Metanephros (tissue), 1 donor: ENCODE data around the gene LNP1. TPM values are rescaled to one million over a fixed set of nuclear protein-coding genes. Genes with fewer than 3 reads are reported as not detected.

Source experiments
- total RNA-seq: library from RNA; depleted of rRNA; stranded (reverse); fragments of >200 nt; gene quantifications from one replicate; pipeline ENCODE4 v1.2.3, GENCODE V29; 2014

Gene LNP1
- 5.1 TPM for total RNA-seq

DNA sequence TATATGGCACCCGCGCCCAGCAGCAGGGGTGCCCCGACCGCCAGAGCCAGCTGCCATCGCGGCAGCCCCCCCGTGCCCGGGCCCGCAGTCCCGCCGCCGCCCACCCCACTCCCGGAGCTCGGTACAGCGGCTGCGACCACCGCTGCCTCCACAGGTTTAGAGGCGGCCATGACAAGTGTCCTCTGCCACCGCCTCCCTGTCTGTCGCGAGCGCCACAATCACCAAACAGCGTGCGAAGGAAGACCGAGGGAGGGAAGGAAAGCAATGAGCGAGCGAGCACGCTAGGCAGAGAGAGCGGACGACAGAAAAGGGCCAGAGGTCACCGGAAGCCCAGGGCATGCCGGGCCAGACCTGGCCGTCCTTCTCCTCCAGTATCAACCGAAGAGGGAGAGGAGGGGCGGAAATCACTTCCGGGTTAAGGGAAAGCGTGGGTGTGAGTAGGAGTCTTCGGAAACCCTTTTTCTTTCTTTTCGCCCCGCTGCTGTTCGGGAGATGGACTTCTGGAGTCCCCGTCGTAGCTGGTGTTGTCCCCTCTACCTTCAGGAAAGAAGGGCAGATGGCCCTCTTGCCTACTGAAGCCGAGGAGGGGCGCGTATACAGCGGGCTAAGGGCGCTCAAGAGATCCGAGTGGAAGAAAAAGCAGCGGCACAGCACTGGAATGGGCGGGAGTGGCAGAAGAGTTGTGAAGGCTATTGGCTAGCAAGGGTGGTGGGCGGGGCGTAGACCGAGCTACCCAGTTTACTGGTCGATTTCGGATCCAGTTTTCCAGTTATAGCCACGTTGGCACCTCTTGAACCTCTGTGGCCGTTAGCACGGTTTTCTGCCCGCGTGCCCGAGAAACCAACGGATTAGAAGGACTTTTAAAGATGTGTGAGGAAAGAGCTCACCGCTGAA is at the start of gene LNP1, which contains the start of gene TOMM70:
Gene LNP1, plus strand, starts transcription at position 760 of the 894 bp plus-strand sequence. CDS start 28,191 bp downstream, outside the sequence.
Gene TOMM70, minus strand, starts transcription at position 310 of the 894 bp plus-strand sequence. Its CDS starts 140 bp downstream, at position 170.

GRCh38 chr3:100492059-100493006 is 91.0 kb downstream of the LNP1 start, which contains the start of gene TMEM45A:
TSS of gene TMEM45A (plus strand) at chr3:100492619. CDS start at chr3:100555212, 62,593 bp downstream.

Other genes starting within 250 kb of the LNP1 start
- 36.5 TPM for gene TBC1D23, start 140.5 kb upstream of the LNP1 start, total RNA-seq
- 30.2 TPM for gene NIT2, start 66.8 kb upstream of the LNP1 start, total RNA-seq
- gene TOMM70, start 450 bp upstream of the LNP1 start, total RNA-seq: 53.5 TPM
- gene TMEM45A, start 91.1 kb downstream of the LNP1 start, total RNA-seq: 15.5 TPM
- not detected for gene ADGRG7, start 208.1 kb downstream of the LNP1 start, total RNA-seq